Activated T-cell treated with anti-CD3 and anti-CD28 coated beads, Interleukin-2, amount 50 U/mL, for 48 hours (primary cell): ENCODE data around the gene PLXNA4.

Experiments used
- DNase-seq, 2 experiments: peaks; one replicate each; pipeline ENCODE4 v3.0.0-alpha.2; 2020

Gene PLXNA4

DNA sequence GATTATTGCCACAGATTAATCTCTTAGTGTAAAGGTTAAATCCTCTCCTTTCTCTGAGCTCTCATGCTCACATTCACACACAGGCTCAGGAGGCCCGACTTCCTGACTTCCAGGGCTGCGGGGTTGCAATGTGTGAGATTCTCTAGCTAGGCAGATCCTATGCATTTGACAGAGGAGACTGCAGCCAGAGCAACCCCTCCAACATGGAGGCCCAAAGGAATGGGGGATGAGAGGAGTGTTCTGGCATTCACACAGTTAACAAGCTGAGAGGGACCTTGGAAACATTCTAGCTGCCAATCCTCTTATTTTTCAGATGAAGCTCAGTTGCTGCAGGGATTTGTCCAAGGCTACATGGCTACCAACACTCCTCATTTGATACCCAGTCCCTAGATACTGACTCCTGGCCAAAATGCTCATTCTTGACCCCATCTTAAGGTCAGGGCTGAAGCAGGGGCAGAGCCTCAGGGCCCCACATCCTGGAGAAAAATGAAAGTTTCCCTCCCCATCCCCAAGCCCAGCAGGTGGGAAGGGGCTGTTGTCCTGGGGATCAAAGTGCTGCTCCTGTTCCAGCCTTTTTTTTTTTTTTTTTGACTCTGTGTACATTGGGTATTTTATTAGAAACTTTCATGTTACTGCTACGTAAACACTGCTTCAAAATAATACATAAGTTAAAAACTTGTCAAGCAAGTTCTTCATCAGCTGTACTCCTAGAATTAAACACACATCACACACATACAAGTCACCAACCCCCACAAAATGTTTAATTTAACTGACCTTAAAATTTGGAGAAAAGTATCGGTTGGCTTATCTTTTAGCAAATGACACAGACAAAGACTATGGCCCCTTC, 325.6 kb downstream of the PLXNA4 start:
- no peak for DNase-seq

DNA sequence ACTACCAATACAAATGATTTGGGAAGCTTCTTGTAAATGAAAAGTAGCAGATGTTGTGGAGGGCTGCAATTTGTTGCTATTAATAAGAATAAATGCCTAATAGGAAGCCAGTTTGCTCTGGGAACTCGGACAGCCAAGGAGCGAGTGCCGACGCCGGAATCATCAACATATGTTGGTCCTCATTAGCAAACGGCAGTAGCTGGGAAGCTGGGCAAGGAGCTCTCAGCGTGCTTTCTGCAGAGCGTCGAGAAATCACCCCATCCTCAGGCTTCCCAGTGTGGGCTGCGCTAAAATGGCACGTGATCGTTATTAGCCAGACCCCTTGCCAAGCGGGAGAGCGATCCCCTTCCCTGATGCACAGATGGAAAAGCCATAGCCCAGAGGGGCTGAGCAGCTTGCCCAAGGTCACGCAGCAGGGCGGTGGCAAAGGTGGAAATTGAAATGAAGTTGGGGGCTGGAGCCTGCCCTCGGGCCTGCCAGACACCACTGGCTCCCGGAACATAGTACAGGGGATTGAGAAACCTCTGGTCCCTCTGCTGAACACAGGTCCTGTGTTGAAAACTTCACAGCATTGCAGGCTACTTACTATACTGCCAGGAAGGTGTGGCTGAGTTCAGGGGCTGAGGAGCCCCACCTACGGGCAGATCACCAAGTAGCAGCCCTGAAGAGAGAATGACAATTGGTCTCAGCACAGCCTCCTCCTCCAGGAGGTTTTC, 326.9 kb downstream of the PLXNA4 start:
- DNase-seq: no peak

DNA sequence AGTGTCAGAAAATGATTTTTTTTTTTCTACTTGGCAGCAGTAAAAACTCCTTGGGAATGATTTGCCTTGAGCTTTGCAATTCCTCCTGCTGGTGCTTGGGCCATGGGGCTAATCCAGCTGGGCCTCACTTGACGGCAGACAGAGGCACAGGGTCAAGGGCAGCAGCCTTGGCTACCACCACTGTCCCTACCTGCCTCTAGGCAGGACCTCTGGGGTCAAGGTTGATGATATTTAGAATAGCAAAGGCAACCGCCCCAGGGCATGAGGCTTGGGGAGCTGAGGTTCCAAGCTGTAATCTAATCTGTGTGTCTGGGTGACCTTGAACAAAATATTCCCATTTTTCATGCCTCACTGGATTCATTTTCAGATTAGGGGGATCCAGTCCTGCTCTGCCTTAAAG, 327.4 kb downstream of the PLXNA4 start:
- no peak for DNase-seq

DNA sequence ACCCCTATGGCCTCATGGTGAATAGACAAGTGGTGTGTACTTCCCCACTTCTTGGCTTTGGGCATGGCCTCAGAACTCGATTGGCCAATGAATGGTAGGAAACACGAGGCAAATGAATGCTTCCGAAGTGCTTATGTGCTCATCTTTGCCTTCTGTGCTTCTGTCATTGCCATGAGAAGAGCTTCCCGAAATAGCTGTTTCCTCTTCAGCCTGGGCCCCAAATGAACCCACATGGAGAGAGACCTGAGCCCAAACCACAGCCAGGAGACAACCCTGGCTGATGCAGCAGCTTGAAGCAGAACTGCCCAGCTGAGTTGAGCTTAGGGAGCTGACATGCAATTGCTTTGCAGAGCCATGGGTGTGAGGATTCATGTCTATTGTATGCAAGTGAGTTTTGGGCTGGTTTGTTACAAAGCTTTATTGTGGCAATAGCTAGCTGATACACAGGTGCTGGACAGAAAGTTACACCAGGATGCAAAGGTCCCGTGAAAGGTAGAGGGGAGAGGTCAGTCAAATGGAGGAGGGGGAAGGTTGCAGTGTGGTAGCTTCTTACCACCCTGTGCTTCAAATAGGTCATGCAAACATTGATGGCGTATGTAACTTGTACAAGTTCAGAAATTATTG, 328.2 kb downstream of the PLXNA4 start:
- DNase-seq: no peak

DNA sequence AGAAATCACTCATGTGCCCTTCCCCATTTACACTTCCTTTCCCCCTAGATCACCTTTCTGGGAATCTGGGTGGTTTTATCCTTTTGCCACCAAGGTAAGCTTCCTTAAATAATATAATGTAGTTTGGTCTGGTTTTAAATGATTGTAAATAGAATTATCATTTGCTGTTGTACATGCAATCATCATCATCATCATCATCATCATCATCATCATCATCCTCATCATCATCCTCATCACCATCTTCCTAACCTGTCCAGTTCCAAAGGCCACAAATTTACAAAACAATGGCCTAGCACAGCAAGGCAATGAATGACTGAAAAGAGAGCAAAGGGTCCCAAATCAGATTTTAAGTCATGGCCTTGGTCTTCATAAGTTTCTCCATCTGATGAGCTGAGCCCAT, 329.7 kb downstream of the PLXNA4 start:
- no peak for DNase-seq

DNA sequence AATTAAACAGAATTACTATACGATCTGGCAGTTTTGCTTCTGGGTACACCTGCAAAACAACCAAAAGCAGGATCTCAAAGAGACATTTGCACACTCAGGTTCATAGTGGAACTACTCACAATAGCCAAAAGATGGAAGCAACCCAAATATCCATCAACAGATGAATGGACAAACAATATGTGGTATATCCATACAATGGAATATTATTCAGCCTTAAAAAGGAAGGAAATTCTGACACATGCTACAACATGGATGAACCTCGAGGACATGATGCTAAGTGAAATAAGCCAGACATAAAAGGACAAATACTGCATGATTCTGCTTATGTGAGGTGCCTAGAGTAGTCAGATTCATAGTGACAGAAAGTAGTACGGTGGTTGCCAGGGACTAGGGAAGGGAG, 330.7 kb downstream of the PLXNA4 start:
- DNase-seq: no peak

DNA sequence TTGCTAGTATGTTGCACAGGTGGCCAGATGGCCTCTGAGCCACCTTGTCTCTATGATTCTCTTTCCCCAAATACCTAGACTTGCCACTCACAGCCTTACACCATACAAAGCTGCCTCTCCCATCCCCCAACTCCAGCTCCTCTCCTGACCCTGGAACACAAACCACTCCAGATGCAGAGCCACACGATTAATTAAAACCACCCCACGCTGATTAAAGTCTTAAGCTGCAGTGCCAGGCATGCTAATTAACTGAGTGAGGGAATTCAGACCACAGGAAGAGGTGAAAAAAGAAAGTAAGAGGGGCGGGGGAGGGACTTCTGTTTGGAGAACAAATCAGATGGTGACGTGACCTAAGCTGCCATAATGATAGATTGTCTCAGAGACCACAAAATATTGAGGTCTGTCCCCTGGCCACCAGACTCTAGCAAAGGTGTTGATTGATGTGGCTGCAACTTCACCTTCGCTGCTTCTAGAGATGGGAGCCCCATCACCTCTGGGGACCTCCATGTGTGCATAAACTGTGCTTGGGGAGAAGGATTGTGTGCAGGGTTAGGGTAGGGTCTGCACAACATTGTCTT, 331.3 kb downstream of the PLXNA4 start:
- no peak for DNase-seq

DNA sequence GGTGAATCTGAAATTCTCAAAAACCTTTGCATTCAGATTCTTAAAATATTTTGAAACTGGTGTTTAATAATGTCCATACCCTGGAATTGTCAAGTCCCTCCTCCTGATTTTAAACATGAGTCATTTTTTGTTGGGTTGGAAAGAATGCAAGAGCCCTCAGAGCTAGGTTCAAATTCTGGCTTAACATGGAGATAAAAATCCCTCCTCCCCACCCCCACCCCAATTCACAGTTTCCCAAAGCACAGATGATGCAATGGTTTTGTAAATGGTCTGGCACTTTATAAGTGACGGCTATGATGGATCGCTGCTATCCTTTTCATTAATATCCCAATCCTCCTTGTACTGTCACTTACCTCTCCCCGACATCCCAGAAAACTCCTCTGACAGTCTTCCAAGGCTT, 332.8 kb downstream of the PLXNA4 start:
- DNase-seq: no peak

DNA sequence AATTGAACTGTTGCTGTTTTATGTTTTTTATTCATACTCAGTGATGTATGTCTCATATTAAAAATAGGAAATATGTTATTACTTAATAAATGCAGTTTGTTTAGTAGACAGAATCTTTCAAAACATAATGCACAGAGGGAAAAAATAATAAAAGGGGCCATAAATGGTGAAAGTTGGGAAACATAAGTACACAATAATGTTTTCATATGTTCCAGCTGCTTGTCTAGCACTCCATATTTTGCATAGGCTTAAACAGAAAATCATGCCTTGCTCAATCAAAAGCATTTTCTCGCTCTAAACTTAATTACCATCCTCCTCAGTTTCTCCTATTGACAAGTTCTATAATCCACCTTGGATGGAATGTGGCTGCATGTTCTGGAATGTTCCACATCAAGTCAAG, 333.2 kb downstream of the PLXNA4 start:
- DNase-seq: no peak

DNA sequence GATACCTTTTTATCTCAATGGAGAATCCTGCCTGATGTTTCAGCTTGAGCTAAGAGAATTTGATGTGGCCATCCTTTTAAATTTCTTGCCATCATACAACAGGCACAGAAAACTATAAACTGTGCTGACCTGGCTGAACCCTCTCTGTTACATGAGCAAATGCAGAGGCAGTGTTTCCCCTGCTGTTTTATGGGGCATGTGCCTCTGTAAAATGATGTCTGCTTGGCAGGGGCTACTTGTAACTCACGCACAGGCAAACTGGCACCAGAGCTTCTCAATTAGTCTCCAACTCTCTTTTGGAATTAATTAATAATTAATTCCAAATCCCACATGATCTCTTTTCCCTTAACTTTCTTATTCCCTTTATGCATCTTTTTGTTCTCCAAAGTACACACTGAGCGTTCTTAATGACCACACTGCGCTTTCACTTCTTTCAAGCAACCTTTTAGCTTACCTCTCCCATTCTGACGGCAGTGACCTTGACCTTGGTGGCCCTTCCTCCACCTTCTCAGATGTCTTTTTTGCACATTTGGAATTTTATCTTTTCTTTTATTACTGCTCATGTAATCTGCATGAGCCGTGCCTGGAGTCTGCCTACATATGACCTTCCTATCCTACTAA, 334.0 kb downstream of the PLXNA4 start:
- DNase-seq: no peak

DNA sequence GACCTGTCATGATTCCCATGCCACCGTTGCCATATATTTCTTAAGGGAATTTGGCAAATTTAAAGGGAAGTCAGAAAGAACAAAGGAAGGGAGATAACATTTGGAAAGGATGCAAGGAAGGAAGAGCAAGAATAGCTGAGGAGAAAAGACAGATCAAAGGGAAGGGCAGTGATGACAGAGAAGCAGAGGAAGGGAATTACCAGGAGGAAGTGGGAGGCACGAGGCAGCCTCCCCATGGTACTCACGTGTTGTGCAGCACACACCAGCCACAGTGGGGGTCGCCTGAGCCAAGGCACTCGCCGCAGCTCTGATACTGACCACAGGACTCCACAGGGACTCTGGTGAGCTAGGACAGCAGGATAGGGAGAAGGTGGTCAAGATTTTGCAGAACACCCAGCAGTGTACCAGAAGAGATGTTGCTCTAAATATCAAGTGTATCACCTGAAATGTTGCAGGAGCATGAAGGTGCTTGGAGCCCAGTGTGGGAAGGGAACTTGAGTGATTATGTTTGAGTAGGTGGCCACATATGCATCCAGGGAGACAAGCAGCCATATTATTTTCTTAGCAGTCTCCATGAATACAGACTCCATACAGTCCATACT, 335.3 kb downstream of the PLXNA4 start:
- DNase-seq: no peak

DNA sequence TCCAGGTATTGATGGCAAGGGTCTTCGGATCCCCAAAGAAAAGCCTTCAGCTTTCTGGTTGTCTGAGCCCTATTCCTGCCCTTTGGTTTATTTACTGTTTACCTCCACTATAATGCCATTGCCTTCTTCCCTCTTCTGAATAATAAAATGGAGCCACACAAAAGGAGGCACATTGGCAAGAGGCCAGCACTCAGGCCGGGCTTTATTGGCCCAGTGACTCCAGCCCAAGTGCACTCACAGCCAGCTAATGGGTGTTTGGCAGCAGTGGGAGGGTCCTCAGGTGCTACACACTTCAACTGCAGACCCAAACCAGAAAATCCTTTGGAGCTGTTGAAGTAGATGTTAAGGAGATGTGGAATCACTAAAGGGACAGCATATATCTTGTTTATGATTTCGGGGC, 336.0 kb downstream of the PLXNA4 start:
- DNase-seq: no peak

DNA sequence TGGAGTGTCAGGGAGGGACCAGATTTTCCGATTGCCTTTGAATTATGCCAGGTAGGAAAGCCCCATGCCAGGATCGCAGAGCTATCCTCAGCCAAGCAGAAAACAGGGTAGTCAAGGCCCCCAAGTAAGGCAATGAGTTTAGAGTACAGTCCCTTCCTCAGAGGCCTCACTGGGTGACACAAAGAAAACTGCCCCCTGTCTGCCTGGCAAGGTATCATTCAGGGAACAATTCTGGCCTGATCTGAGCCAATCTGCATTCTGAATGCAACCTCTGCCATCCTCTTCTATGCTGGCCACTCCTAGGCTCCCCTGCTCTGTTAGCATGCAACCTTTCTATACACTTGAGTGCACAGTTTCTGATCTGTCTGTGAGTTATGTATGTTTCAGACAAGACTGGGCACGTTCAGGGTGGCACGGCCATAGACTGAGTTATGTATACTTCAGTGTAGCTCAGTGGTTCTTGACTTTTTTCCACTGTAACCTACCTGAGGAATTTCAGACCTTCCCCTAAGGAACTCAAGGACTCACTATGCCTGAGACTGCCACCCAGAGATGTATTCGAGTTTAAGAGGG, 336.8 kb downstream of the PLXNA4 start:
- no peak for DNase-seq

DNA sequence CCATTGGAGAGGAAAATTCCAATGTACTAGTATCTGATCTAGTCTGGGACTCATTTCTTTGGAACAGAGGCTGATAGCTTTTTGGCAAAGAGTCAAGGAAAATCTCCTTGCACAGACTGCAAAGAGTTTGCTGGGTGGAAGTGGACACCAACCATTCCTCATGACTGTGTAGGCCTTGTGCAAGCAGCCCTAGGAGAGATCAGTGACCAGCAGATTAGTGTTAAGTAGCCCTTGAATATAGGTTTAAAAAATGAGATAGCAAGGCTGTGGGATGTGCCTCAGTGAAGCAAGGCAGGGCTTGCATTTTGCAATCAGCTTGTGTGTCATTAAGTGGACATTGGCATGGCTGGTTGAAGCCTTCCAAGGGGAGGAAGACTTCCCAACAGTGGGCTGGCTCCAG, 341.6 kb downstream of the PLXNA4 start:
- no peak for DNase-seq

DNA sequence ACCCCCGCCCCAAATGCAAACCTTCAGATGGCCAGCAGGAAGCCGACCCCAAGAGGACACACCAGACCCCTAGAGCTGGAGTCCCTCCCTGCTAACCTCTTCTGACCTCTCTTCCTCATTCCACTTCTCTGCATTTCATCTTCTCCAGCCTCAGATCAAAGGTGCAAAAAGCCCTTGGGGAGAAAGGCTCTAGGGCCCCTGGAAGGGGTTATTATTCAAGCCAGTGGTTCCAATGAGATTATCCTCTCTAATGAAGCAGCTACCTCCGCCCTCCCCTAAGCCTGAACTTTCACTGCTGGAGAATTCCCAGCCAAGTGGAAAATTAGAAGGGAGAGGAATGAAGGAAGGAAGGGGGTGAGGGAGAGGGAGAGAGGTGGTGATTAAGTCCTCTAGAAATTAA, 343.9 kb downstream of the PLXNA4 start:
- DNase-seq: no peak

DNA sequence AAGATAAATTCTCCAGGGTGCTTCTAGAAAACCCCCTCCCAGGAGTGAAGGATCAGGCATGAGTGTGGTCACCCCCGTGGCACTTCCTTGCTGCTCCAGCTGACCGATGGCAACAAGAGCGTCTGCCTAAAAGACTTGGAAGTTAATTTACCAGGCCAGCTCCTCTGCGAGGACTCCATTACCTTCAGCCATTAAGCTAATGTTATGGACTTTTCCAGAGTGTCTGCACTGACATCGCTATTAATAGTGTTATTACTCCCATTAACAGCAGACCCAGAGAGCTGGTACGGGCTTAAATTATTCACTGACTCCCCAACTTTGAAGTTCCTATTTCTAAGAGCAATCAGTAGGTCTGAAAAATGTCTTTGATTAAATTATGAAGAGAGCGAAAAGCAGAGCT, 345.8 kb downstream of the PLXNA4 start:
- DNase-seq: no peak

DNA sequence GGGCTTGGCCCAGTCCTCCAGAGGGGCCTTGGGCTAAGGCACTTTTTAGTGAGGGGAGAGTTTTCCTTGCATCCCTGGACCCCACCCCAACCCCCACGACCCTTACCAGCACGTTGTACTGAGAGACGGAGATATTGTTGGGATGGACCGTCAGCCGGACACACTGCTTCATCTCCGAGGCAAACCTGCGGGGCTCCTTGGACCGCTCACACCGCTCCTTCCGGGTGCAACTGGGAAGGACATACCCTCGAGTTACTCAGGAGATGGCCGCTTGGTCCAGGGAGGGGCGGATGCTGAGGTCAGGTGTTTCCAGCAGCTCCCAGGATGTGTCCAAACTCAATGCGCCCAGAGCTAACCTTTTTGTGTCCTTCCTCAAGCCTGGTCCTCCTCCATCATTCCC, 348.0 kb downstream of the PLXNA4 start:
- DNase-seq: no peak

DNA sequence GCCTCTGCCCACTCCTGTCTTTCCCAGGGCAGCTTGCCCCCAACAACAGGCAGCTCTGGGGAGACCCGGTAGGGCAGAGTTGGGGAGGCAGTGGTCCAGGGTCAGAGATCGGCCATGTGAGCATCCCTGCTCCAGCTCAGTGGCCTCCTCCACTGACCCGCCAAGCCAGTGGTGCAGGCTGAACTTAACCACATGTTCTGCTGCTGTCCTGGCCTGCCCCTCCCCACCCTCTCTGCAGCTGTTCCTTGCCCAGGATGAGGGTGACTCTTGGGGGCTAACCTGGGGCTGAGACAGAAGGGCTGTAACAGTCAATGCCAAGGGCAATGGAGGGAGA, 349.3 kb downstream of the PLXNA4 start:
- DNase-seq: no peak

DNA sequence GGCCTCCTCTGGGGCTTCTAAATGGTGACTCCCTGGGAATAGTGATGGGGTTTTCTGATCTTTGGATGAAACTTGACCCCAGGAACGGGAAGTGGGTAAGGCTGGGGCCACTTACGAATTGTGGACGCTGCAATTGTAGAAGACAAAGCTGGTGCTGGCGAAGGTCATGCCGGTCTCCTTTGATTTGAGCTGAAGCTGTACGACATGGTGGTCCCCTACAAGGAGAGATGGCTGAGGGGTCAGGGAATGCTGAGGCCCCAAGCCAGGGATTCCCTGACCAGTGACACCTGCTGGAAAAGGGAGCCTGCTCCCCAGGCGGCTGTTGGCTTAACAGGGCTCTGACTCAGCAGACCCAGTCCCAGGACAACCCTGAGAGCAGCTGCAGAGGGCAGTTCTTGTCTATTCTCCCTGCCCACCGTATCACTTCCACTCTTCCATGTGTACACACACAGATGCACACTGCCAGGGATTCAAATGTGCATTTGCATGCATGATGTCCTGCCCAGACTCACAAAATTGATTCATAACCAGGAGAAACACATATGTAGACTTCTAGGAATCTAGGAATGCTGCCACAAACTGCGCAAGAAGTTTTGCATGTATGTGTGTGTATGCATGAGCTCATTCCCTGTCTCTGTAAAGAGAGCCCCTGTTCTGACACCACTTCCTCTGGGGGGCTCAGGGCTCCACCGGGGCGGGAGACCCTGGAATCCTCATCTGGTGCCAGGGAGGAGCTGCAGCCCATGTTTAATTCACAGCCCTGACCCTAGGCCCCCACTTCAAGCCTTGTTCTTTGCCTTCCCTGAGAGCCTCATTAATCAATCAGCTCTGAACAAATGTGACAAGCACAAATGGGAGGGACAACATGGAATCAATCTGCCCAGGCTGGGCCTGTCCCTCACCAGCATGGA, 350.0 kb downstream of the PLXNA4 start:
- DNase-seq: no peak

DNA sequence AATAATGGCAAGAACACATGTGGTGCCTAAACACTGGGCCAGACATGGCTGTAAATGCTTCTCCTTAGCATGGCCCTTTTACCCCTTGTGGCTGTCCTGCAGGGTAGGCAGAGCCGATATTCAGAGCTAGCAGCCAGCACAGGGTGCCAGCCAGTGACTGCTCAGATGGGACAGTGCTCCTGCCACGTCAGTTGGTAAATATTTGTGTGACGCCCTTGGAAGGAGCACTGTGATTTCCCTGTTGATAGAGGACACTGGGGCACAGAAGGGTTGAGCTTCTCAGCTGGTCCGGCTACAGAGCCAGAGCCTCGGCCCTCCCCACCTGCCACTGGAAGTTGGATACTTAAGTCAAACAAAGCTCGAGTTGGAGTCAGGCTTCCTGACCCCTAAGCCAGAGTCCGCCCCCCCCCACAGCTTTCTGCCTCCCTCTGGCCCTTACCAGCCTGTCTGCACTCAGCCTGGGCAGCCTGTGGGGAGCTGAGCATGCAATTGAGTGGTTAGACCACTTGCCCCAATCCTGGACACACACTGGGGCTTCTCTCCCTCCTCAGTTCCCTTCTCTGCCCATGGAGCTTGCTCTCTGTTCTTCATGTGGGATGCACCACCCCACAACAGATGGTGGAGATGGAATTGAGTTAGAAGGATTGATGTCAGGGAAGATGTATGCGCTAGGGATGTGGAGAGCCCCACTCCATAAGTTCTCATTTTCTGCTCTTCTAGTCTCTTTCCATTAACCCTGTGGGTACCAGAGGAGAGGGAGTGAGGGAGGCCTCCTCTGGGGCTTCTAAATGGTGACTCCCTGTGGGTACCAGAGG, 350.8 kb downstream of the PLXNA4 start:
- DNase-seq: no peak

DNA sequence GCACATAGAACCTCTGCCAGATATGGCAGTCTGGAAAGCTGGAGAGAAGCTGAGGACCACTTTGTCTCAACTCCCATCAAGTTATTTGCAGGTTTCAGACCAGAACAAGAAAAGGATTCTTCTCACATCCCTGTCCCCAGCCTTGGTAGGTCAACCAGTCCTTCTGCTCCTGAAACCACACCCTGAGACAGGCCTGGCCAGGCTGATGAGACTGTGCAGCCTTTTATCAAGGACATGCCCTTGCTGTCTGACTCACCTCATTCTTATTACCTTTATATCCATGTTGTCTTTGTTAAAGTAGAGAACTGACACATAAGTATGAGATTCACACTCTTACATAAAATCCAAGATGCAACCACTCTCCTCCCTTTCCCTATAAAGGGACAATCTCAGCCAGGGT, 354.9 kb downstream of the PLXNA4 start:
- DNase-seq: no peak
